Measurements from ENCODE around the gene ST3GAL6. TPM values are rescaled to one million over a fixed set of nuclear protein-coding genes. Genes with fewer than 3 reads are reported as not detected.

ST3GAL6 gene
- total and polyA plus RNA-seq, 8 donors: 5.8 to 129 (median 13.6) TPM; not detected in 1

DNA sequence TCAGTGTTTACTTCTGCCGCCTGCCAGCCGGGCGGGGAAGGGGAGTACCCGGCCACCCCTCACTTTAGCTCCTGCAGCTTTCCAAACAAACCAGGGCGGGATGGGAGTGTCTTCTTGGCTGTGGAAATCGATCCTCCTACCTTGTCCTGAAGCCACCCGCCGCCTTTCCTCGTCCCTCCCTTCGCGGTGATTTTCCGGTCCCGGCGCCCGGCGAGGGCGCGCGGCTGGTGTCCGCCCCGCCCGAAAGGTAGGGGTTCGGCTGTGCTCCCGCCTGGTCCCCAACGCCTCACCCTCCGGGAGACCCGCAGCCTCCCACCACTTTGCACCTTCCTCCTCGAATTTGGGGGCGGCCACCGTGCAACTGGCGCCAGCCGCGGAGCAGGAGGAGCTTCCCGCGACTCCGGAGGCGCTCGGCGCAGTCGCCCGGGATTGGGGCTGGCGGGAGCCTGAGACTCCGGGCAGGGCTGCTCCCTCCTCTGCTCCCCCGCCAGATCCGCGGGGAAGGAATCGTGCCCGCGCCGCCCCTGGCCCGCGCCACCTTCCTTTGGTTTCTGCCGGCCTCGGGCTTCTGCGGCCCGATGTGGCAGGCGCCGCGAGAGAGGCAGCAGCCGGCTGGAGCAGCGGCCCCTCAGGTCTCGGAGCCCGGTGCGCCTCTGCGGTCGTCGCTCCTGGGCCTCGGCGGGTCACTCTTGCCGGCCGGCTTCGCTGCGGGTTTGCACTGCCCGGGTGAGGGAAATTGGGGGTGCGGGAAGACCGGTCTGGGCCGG, 30.7 kb upstream of the ST3GAL6 start:
- peak overlapping the region; percentile 78 to 90 (median 82) for H3K27ac ChIP-seq
- H3K4me1 ChIP-seq: peaks cover 10 to 40% (median 23%) of the 10 kb centered on the region in 4 donors
- H3K9me3 ChIP-seq: no peaks in the 10 kb centered on the region
- peak in 2 of 3 donors; percentile 26 to 44 for TF ChIP-seq POLR2AphosphoS5 (IDR thresholded peaks at IDR 0.05)
- TF ChIP-seq POLR2A (IDR thresholded peaks at IDR 0.05): no peak
- no peaks in the 10 kb centered on the region for H3K36me3 ChIP-seq
- H3K27me3 ChIP-seq: peaks cover 0 to 30% (median 5%) of the 10 kb centered on the region in 3 donors
- 0 to 1% (median 1%) methylated on average over 24 to 77 of the region's 77 CpGs for WGBS, 5 donors
- DNase-seq: peak; percentile 61 to 72
- H3K4me3 ChIP-seq: peak overlapping the region; percentile 60 to 94 (median 77)
- intact Hi-C loops (cut with DNase I; ENCODE audit: low total_unique reads): no loop called here

DNA sequence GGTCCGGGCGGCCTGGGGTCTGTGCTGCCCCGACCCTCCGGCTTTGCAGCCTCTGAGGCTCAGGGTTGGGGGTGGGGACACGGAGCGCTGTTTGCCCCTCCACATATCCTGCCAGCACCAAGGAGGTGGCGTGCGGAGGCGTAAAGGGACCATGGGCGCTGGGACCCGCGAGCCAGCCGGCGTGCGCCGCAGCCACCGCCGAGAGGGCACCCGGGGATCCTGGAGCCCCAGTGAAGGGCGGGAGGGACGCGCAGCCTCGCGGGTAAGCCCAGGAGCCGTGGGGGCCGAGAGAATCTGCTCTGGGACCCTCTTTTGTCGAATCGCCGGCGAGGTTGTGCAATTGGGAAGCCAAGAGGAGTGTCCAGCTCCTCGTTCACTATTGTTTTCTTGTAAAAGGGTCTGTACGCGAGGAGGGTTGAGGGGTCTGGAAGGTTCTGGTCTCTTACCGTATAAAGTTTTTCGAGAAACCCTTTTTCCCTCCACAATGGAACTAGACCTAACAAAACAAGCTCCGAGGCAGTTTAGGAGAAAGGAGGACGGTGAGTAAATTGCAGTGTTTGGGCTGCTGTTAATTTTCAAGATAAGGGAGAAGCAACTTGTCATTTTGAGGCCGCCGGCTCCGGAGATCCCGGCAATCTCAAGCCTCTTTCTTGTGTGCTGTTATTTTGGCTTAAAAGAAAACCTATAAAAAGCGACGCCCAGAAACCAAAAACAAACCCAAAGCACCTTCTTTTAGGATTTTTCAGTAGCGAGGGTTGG, 29.9 kb upstream of the ST3GAL6 start:
- H3K36me3 ChIP-seq: no peaks in the 10 kb centered on the region
- peak overlapping the region; percentile 78 to 90 (median 82) for H3K27ac ChIP-seq
- peaks cover 0 to 30% (median 5%) of the 10 kb centered on the region in 3 donors for H3K27me3 ChIP-seq
- no peak for TF ChIP-seq POLR2A (IDR thresholded peaks at IDR 0.05)
- no peak for TF ChIP-seq EP300 (IDR thresholded peaks at IDR 0.05)
- TF ChIP-seq, protein P1, sequence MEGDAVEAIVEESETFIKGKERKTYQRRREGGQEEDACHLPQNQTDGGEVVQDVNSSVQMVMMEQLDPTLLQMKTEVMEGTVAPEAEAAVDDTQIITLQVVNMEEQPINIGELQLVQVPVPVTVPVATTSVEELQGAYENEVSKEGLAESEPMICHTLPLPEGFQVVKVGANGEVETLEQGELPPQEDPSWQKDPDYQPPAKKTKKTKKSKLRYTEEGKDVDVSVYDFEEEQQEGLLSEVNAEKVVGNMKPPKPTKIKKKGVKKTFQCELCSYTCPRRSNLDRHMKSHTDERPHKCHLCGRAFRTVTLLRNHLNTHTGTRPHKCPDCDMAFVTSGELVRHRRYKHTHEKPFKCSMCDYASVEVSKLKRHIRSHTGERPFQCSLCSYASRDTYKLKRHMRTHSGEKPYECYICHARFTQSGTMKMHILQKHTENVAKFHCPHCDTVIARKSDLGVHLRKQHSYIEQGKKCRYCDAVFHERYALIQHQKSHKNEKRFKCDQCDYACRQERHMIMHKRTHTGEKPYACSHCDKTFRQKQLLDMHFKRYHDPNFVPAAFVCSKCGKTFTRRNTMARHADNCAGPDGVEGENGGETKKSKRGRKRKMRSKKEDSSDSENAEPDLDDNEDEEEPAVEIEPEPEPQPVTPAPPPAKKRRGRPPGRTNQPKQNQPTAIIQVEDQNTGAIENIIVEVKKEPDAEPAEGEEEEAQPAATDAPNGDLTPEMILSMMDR (IDR thresholded peaks at IDR 0.05): no peak
- peak overlapping the region; percentile 60 to 94 (median 77) for H3K4me3 ChIP-seq
- intact Hi-C loops (cut with DNase I; ENCODE audit: low total_unique reads): no loop called here
- DNase-seq: peak; percentile 36 to 69
- H3K9me3 ChIP-seq: no peaks in the 10 kb centered on the region
- peaks cover 10 to 40% (median 27%) of the 10 kb centered on the region in 4 donors for H3K4me1 ChIP-seq
- WGBS, 5 donors: 0 to 1% (median 0%) methylated on average over 34 to 44 of the region's 44 CpGs

DNA sequence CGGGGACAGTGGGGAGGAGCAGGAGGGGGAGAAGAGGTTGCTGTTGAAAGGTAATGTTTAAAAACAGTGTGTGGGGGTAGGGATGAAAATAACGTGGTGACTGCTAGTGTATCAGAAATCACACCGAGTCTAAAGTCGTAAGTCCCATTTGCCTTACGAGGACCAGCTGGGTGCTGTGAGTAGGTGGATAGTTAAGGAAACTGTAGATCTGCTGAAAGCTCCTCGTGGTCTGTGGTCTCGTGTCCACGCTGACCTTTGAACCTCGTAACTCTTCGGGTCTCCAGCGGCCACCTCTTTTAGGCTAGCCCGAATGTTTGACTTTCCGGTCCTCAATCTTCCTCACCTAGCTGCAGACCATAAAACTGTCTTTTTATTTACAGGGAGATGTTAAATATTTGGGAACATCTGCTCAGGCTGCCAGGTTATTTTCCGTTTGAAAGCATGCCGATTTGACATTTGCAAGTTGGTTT, 29.3 kb upstream of the ST3GAL6 start:
- Histone ChIP-seq H3K27ac (peak overlapping the region in 4 of 5 donors; percentile 78 to 90 (median 84)), H3K4me1 (peaks cover 10 to 43% (median 29%) of the 10 kb centered on the region in 4 donors), H3K27me3 (peaks cover 0 to 30% (median 5%) of the 10 kb centered on the region in 3 donors), H3K4me3 (peak overlapping the region; percentile 60 to 94 (median 77)), H3K9me3 (no peaks in the 10 kb centered on the region), H3K36me3 (no peaks in the 10 kb centered on the region)
- TF ChIP-seq POLR2A (IDR thresholded peaks at IDR 0.05) (no peak), EP300 (IDR thresholded peaks at IDR 0.05) (no peak), POLR2AphosphoS5 (IDR thresholded peaks at IDR 0.05) (no peak)
- TF ChIP-seq, protein P1 (IDR thresholded peaks at IDR 0.05): no peak
- intact Hi-C loops (cut with DNase I; ENCODE audit: low total_unique reads): no loop called here
- WGBS, 5 donors: 3 to 8% (median 5%) methylated on average over 15 of the region's 15 CpGs
- DNase-seq: peak in 1 of 2 donors; percentile 50

- 25 to 42% (median 33%) methylated on average over 4 of the region's 4 CpGs for WGBS, 5 donors
- peak overlapping the region in 3 of 5 donors; percentile 82 to 90 (median 86) for H3K27ac ChIP-seq
- no peak for TF ChIP-seq POLR2AphosphoS5 (IDR thresholded peaks at IDR 0.05)
- TF ChIP-seq, protein P1 (IDR thresholded peaks at IDR 0.05): no peak
- no peak for TF ChIP-seq EP300 (IDR thresholded peaks at IDR 0.05)
- peaks cover 10 to 47% (median 32%) of the 10 kb centered on the region in 4 donors for H3K4me1 ChIP-seq
- intact Hi-C loops (cut with DNase I; ENCODE audit: low total_unique reads): no loop called here
- H3K27me3 ChIP-seq: peaks cover 0 to 30% (median 5%) of the 10 kb centered on the region in 3 donors
- DNase-seq: no peak
- H3K36me3 ChIP-seq: no peaks in the 10 kb centered on the region
- no peaks in the 10 kb centered on the region for H3K9me3 ChIP-seq
- H3K4me3 ChIP-seq: peak overlapping the region; percentile 60 to 94 (median 77)
Observed at GRCh38 chr3:98734306-98734705, 28.8 kb upstream of the ST3GAL6 start.
